GM12875 (cell line): ENCODE measurements around the gene PRKCI.

Source experiments
- H3K4me3 ChIP-seq: one replicate; pipeline ENCODE4 v1.5.1; 2011; ENCODE audit warnings: low read depth, low read length, control low read depth
- TF ChIP-seq, protein P1 (sequence below): IDR thresholded peaks from 2 replicates; pipeline ENCODE4 v1.5.1; 2011; ENCODE audit warnings: low read depth, mild to moderate bottlenecking, control low read depth, inconsistent platforms, low read length, moderate library complexity, borderline replicate concordance; ENCODE audit not compliant: insufficient read depth

Gene PRKCI

DNA sequence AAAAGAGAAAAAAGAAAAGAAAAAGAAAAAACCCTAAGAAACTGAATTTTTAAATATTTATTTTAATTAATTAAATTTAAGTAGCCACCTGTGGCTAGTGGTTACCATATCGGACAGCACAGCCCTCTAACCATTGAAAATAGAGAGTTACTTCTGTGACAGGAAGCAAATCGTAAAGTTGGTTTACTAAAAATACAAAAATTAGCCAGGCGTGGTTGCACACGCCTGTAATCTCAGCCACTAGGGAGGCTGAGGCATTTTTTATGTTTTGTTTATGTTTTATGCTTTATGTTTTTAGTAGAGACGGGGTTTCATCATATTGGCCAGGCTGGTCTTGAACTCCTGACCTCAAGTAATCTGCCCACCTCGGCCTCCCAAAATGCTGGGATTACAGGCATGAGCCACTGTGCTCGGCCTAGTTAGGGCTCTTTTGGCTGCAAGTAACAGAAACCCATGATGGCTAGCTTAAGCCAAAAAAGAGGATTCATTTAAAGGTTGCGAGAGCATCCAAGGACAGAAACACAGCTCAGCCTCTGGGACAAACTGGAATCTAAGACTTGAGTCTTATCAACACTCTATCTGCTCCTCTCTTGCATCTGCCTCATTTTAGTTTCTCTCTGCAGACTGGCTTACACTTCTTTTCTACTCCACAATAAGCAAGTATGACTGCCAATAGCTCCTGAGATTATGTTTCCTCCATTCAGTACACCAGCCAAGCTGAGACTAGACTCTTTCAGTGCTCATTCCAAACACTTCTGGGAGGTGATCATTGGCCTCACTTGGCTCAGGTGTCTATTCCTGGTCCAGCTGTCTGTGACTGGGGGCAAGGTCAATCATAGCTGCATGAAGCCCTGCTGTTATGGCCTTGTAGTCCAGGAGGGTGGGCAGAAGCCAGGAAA lies 128.5 kb downstream of the PRKCI start:
- TF ChIP-seq, protein P1, sequence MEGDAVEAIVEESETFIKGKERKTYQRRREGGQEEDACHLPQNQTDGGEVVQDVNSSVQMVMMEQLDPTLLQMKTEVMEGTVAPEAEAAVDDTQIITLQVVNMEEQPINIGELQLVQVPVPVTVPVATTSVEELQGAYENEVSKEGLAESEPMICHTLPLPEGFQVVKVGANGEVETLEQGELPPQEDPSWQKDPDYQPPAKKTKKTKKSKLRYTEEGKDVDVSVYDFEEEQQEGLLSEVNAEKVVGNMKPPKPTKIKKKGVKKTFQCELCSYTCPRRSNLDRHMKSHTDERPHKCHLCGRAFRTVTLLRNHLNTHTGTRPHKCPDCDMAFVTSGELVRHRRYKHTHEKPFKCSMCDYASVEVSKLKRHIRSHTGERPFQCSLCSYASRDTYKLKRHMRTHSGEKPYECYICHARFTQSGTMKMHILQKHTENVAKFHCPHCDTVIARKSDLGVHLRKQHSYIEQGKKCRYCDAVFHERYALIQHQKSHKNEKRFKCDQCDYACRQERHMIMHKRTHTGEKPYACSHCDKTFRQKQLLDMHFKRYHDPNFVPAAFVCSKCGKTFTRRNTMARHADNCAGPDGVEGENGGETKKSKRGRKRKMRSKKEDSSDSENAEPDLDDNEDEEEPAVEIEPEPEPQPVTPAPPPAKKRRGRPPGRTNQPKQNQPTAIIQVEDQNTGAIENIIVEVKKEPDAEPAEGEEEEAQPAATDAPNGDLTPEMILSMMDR = no peak
- H3K4me3 ChIP-seq = no peak overlapping the region

DNA sequence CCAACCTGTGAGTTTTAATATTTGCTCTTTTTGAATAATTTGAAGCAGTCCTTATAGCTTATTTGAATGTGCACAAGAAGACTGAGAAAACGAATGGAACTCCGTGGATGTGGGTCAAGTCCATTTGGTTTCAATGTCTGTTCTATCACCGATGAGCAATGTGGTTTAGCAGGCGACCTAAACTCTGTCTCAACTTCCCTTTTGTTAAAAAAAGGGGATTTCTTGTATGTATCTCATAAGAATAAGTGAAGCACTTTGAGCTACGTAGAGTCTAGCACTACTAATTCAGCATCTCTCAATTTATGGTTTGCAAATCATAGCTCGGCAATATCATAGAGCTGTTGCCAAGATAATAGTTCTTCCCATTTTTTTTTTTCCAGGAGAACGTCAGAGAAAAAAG lies 130.7 kb downstream of the PRKCI start:
- TF ChIP-seq, protein P1 = no peak
- H3K4me3 ChIP-seq = no peak overlapping the region

DNA sequence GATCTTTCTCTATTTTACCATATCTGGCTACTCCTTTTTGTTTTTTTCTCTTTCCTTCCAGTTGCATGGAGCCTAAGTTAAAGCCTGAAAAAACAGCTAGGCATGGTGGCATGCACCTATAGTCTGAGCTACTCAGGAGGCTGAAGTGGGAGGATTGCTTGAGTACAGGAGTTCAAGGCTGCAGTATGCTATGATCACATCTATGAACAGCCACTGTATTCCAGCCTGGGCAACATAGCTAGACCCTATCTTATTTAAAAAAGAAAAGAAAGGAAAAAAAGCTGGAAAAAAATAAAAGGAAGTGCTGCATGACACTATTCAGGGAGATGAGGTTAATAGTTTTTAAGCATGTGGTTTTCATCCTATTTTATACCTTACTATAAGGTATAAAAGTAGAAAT lies 131.3 kb downstream of the PRKCI start:
- TF ChIP-seq, protein P1 = no peak
- H3K4me3 ChIP-seq = no peak overlapping the region

DNA sequence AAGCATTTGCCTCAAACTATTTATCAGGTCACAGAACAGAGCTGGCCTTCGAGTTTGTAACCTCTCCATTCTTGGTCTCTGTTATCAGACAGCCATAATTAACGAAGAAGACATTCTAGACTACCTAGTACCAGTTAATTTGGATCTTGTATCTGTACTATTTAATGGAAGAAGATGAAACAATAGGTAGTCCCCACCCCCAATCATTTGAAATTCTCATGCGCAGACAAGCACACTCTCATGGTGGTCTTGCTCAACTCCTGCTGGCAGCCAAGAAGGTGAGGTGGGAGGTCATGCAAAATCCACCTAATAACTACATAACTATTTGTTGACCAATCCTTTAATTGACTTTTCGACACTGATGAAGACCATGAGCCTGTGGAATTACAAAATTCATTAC lies 132.5 kb downstream of the PRKCI start:
- TF ChIP-seq, protein P1 = no peak
- no peak overlapping the region for H3K4me3 ChIP-seq
